Measurements from ENCODE around the gene FGD6.
"Not testable (repeated sequence)": the region's sequence is repeated elsewhere in the genome, so short reads cannot be mapped to it uniquely, and the experiment has no call there.

FGD6 gene

GRCh38 chr12:95217377-95218149 is at the start of gene FGD6, which contains the start of gene VEZT:
Gene FGD6 (minus strand): TSS chr12:95217467. CDS start chr12:95217240, 227 bp downstream.
Gene VEZT (plus strand): TSS chr12:95217807. CDS start chr12:95217851, 44 bp downstream.
- DNase-seq (ENCODE audit: low spot score), result peak; percentile 98

- no peak for DNase-seq (ENCODE audit: low spot score)
Observed at GRCh38 chr12:95266254-95266653, 49.0 kb upstream of the FGD6 start.

GRCh38 chr12:95265765-95266164 is 48.5 kb upstream of the FGD6 start:
- DNase-seq (ENCODE audit: low spot score), result no peak

- no peak for DNase-seq (ENCODE audit: low spot score)
Observed at GRCh38 chr12:95262808-95263207, 45.5 kb upstream of the FGD6 start.

GRCh38 chr12:95261109-95261508 is 43.8 kb upstream of the FGD6 start:
- no peak for DNase-seq (ENCODE audit: low spot score)

GRCh38 chr12:95259368-95259767 is 42.1 kb upstream of the FGD6 start:
- DNase-seq (ENCODE audit: low spot score), result no peak

- no peak for DNase-seq (ENCODE audit: low spot score)
Observed at GRCh38 chr12:95258803-95259202, 41.5 kb upstream of the FGD6 start.

- DNase-seq (ENCODE audit: low spot score), result no peak
Observed at GRCh38 chr12:95258151-95258550, 40.9 kb upstream of the FGD6 start.

- DNase-seq (ENCODE audit: low spot score), result no peak
Observed at GRCh38 chr12:95257541-95257940, 40.3 kb upstream of the FGD6 start.

GRCh38 chr12:95253386-95253785 is 36.1 kb upstream of the FGD6 start:
- no peak for DNase-seq (ENCODE audit: low spot score)

GRCh38 chr12:95248604-95249360 is 31.5 kb upstream of the FGD6 start:
- no peak for DNase-seq (ENCODE audit: low spot score)

- DNase-seq (ENCODE audit: low spot score), result no peak
Observed at GRCh38 chr12:95248095-95248494, 30.8 kb upstream of the FGD6 start.

GRCh38 chr12:95244350-95244749 is 27.1 kb upstream of the FGD6 start:
- DNase-seq (ENCODE audit: low spot score), result no peak

GRCh38 chr12:95243497-95244183 is 26.4 kb upstream of the FGD6 start:
- no peak for DNase-seq (ENCODE audit: low spot score)

GRCh38 chr12:95241761-95242506 is 24.7 kb upstream of the FGD6 start:
- no peak for DNase-seq (ENCODE audit: low spot score)

GRCh38 chr12:95241138-95241537 is 23.9 kb upstream of the FGD6 start:
- not testable (repeated sequence) for DNase-seq (ENCODE audit: low spot score)

GRCh38 chr12:95240556-95240955 is 23.3 kb upstream of the FGD6 start:
- DNase-seq (ENCODE audit: low spot score), result no peak

- DNase-seq (ENCODE audit: low spot score), result not testable (repeated sequence)
Observed at GRCh38 chr12:95239835-95240234, 22.6 kb upstream of the FGD6 start.

- no peak for DNase-seq (ENCODE audit: low spot score)
Observed at GRCh38 chr12:95239216-95239615, 21.9 kb upstream of the FGD6 start.

- DNase-seq (ENCODE audit: low spot score), result no peak
Observed at GRCh38 chr12:95238150-95238549, 20.9 kb upstream of the FGD6 start.

GRCh38 chr12:95237315-95237714 is 20.0 kb upstream of the FGD6 start:
- DNase-seq (ENCODE audit: low spot score), result no peak

- DNase-seq (ENCODE audit: low spot score), result not testable (repeated sequence)
Observed at GRCh38 chr12:95235621-95236020, 18.4 kb upstream of the FGD6 start.
